Loucy (cell line): Measurements from ENCODE around the gene PPIL4.

Experiments used
- EZH2phosphoT487 ChIP-seq: fragments of 200-600 bp; IDR thresholded peaks from 2 replicates; pipeline ENCODE4 v1.6.1; 2018; ENCODE audit warnings: antibody characterized with exemption, mild to moderate bottlenecking, moderate library complexity, borderline replicate concordance
- TF ChIP-seq, protein P1 (sequence below): fragments of 200-600 bp; sonication (generic); conservative IDR thresholded peaks from 2 replicates; pipeline ENCODE4 v1.5.1; 2014; ENCODE audit warnings: mild to moderate bottlenecking, antibody characterized with exemption, low read length

DNA sequence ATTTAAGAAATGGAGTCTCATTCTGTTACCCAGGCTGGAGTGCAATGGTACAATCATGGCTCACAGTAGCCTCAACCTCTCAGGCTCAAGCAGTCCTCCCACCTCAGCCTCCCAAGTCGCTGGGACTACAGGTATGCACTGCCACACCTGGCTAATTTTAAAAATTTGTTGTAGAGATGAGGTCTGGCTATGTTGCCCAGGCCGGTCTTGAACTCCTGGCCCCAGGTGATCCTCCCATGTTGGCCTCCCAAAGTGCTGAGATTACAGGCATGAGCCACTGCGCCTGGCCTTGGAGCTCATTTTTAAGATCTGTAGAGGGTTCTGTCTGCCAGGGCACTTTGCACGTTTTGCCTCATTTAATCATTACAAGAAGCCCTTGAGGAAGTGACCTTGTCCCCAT, 78.6 kb downstream of the PPIL4 start:
- TF ChIP-seq, protein P1, sequence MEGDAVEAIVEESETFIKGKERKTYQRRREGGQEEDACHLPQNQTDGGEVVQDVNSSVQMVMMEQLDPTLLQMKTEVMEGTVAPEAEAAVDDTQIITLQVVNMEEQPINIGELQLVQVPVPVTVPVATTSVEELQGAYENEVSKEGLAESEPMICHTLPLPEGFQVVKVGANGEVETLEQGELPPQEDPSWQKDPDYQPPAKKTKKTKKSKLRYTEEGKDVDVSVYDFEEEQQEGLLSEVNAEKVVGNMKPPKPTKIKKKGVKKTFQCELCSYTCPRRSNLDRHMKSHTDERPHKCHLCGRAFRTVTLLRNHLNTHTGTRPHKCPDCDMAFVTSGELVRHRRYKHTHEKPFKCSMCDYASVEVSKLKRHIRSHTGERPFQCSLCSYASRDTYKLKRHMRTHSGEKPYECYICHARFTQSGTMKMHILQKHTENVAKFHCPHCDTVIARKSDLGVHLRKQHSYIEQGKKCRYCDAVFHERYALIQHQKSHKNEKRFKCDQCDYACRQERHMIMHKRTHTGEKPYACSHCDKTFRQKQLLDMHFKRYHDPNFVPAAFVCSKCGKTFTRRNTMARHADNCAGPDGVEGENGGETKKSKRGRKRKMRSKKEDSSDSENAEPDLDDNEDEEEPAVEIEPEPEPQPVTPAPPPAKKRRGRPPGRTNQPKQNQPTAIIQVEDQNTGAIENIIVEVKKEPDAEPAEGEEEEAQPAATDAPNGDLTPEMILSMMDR: no peak
- no peak for TF ChIP-seq EZH2phosphoT487
